KMS-11 (cell line): ENCODE data around the gene RGS9.

Experiments
- H2AFZ ChIP-seq: fragments of 200-600 bp; sonication (generic); 2 replicates; pipeline ENCODE4 v1.6.1; 2016; ENCODE audit warnings: antibody characterized with exemption, mixed run types, low read depth
- H3K27ac ChIP-seq: fragments of 200-600 bp; sonication (generic); 2 replicates; pipeline ENCODE4 v1.6.1; 2016; ENCODE audit warnings: mild to moderate bottlenecking, mixed run types
- H3K27me3 ChIP-seq: fragments of 200-600 bp; sonication (generic); 2 replicates; pipeline ENCODE4 v1.6.1; 2017; ENCODE audit warnings: mild to moderate bottlenecking, low read depth, mixed run types, moderate library complexity; ENCODE audit not compliant: insufficient read depth
- H3K36me3 ChIP-seq: fragments of 200-600 bp; sonication (generic); 2 replicates; pipeline ENCODE4 v1.6.1; 2017; ENCODE audit warnings: mild to moderate bottlenecking, mixed run types; ENCODE audit not compliant: insufficient read depth
- H3K4me1 ChIP-seq: fragments of 200-600 bp; sonication (generic); 2 replicates; pipeline ENCODE4 v1.6.1; 2016; ENCODE audit warnings: mild to moderate bottlenecking, low read depth, mixed run types; ENCODE audit not compliant: poor library complexity, severe bottlenecking
- H3K4me2 ChIP-seq: fragments of 200-600 bp; sonication (generic); 2 replicates; pipeline ENCODE4 v1.7.0; 2016; ENCODE audit warnings: mild to moderate bottlenecking, mixed run types
- H3K4me3 ChIP-seq: fragments of 200-600 bp; sonication (generic); IDR thresholded peaks from 2 replicates; pipeline ENCODE4 v1.6.1; 2017; ENCODE audit warnings: low read depth, low read length, mixed read lengths; ENCODE audit not compliant: insufficient read depth
- H3K79me2 ChIP-seq: fragments of 200-600 bp; sonication (generic); 2 replicates; pipeline ENCODE4 v1.6.1; 2016; ENCODE audit warnings: low read depth, mixed run types; ENCODE audit not compliant: insufficient read depth
- H3K9ac ChIP-seq: fragments of 200-600 bp; sonication (generic); 2 replicates; pipeline ENCODE4 v1.6.1; 2016; ENCODE audit warnings: mild to moderate bottlenecking, mixed run types
- H4K20me1 ChIP-seq: fragments of 200-600 bp; sonication (generic); 2 replicates; pipeline ENCODE4 v1.6.1; 2016; ENCODE audit warnings: mild to moderate bottlenecking, mixed run types; ENCODE audit not compliant: insufficient read depth
- CTCF ChIP-seq: fragments of 200-600 bp; sonication (generic); conservative IDR thresholded peaks from 2 replicates; pipeline ENCODE4 v1.6.1; 2017; ENCODE audit warnings: low read depth, mild to moderate bottlenecking, antibody characterized with exemption, low read length, moderate library complexity, mixed read lengths

RGS9 gene

GRCh38 chr17:65259281-65259680 is 122.1 kb downstream of the RGS9 start:
- no peaks in the 10 kb centered on the region for H3K4me1 ChIP-seq
- H3K4me2 ChIP-seq = no peak overlapping the region
- no peak overlapping the region for H3K9ac ChIP-seq
- H3K36me3 ChIP-seq = no peaks in the 10 kb centered on the region
- H3K79me2 ChIP-seq = no peaks in the 10 kb centered on the region
- no peak overlapping the region for H3K27ac ChIP-seq
- H3K4me3 ChIP-seq = no peak overlapping the region
- no peak for TF ChIP-seq CTCF
- H3K27me3 ChIP-seq = no peaks in the 10 kb centered on the region
- H4K20me1 ChIP-seq = no peaks in the 10 kb centered on the region
- H2AFZ ChIP-seq = no peak overlapping the region

DNA sequence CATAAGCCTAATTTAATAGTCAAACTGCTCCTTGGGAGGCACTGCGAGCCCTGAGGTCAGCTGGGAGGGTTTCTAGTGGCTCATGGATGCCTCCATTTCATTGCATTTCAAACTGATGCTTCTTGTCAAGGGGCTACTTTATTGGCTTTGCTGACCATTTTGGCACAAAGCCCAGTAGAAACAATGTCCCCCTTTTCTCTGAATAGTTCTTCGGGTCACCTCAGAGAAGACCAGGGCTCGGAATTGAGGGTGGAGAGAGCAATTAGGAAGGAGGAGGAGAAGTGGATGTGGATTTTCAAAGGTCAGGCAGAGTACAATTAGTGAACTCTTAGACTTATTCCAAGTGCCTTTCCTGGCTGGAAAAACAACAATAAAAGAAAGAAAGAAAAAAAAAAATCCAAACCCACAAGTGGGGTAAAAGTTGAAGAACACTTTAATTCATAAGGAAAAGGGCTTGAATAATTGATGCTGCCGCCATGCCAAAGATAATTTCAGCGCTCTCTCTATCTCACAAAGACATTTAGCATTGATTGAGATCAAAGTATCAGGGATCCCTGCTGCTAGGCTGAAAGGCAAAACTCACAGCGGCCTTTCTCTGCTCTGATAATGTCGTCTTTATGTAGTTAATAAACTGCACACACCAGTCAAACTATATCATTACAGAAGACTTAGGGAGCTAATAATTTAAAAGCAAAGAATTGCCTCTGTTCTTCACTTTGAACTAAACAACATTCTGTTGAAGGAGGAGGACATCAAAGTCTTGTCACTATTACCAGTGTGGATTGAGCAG is 122.7 kb downstream of the RGS9 start:
- no peaks in the 10 kb centered on the region for H3K27me3 ChIP-seq
- no peaks in the 10 kb centered on the region for H3K36me3 ChIP-seq
- no peak overlapping the region for H3K27ac ChIP-seq
- no peak overlapping the region for H3K9ac ChIP-seq
- no peak overlapping the region for H2AFZ ChIP-seq
- no peak overlapping the region for H3K4me2 ChIP-seq
- H3K4me3 ChIP-seq = no peak overlapping the region
- H3K79me2 ChIP-seq = no peaks in the 10 kb centered on the region
- H3K4me1 ChIP-seq = no peaks in the 10 kb centered on the region
- TF ChIP-seq CTCF = no peak
- H4K20me1 ChIP-seq = no peaks in the 10 kb centered on the region

DNA sequence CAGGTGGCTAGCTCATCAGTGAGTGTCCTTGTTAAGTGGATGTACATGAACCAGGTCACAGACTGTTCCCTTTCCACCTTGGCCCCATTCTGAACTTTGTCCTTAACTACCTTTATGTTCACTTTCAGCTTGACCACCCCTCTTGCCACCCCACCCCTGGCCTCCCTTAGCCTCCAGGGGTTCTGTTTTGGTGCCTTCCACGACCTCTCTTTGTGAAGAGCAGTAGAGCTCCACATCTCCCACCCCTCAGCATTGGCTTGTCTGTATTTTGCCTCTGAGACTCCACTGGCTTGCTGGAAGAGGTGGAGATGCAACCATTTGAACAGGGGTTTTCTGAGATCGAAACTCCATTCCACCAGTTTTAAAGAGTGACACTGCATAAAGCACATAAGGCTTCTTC is 123.5 kb downstream of the RGS9 start:
- Histone ChIP-seq H3K4me2 (no peak overlapping the region), H2AFZ (no peak overlapping the region), H3K27me3 (no peaks in the 10 kb centered on the region), H3K36me3 (no peaks in the 10 kb centered on the region), H3K27ac (no peak overlapping the region), H4K20me1 (no peaks in the 10 kb centered on the region), H3K79me2 (no peaks in the 10 kb centered on the region), H3K9ac (no peak overlapping the region), H3K4me3 (no peak overlapping the region), H3K4me1 (no peaks in the 10 kb centered on the region)
- no peak for TF ChIP-seq CTCF

DNA sequence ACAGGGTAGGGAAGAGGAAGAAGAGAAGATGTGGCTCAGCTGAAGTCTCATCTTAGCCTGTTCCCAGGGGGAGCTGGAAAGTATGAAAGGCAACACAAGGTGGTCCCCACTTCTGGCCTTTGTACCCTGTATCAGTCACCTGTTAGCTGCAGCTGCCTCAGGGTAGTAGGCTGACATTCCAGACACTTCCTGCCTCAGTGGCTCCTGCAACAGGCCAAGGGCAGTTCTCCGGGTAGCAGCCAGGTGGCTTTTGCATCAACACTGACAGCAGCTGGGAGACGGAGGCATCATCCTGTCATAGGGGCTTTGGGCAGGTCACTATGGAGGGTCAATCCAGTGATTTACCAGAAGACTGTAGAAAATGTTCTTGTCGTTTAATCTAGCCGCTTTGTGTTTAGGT is 124.0 kb downstream of the RGS9 start:
- no peak overlapping the region for H2AFZ ChIP-seq
- no peak overlapping the region for H3K4me3 ChIP-seq
- H3K9ac ChIP-seq = no peak overlapping the region
- H3K4me2 ChIP-seq = no peak overlapping the region
- H3K4me1 ChIP-seq = no peaks in the 10 kb centered on the region
- TF ChIP-seq CTCF = no peak
- H4K20me1 ChIP-seq = no peaks in the 10 kb centered on the region
- H3K27ac ChIP-seq = no peak overlapping the region
- H3K27me3 ChIP-seq = no peaks in the 10 kb centered on the region
- H3K79me2 ChIP-seq = no peaks in the 10 kb centered on the region
- no peaks in the 10 kb centered on the region for H3K36me3 ChIP-seq
